Activated naive CD8-positive, alpha-beta T cell treated with anti-CD3 and anti-CD28 coated beads for 36 hours (primary cell): ENCODE results near the gene ZNF639. TPM values are rescaled to one million over a fixed set of nuclear protein-coding genes. Genes with fewer than 3 reads are reported as not detected.
"Not testable (repeated sequence)": the region's sequence is repeated elsewhere in the genome, so short reads cannot be mapped to it uniquely, and the experiment has no call there.

Experiments used
- DNase-seq: peaks from one replicate; pipeline ENCODE4 v3.0.0; 2021
- H3K27ac Mint-ChIP-seq: one replicate; pipeline ENCODE4 v1.8.0; 2022; ENCODE audit warnings: mild to moderate bottlenecking, moderate library complexity, mixed read lengths
- H3K27me3 Mint-ChIP-seq: one replicate; pipeline ENCODE4 v1.8.0; 2022; ENCODE audit warnings: mild to moderate bottlenecking, mixed read lengths
- H3K36me3 Mint-ChIP-seq: one replicate; pipeline ENCODE4 v1.8.0; 2021; ENCODE audit warnings: mild to moderate bottlenecking, mixed read lengths
- H3K4me1 Mint-ChIP-seq: one replicate; pipeline ENCODE4 v1.8.0; 2021; ENCODE audit warnings: mixed read lengths
- H3K4me3 Mint-ChIP-seq: one replicate; pipeline ENCODE4 v1.8.0; 2022; ENCODE audit warnings: mild to moderate bottlenecking, moderate library complexity, mixed read lengths
- H3K9me3 Mint-ChIP-seq: one replicate; pipeline ENCODE4 v1.8.0; 2022; ENCODE audit warnings: mixed read lengths
- total RNA-seq, 2 experiments: library from RNA; stranded (reverse); gene quantifications; one replicate each; pipeline ENCODE4 v1.2.3, GENCODE V29; 2021

The ZNF639 gene, protein sequence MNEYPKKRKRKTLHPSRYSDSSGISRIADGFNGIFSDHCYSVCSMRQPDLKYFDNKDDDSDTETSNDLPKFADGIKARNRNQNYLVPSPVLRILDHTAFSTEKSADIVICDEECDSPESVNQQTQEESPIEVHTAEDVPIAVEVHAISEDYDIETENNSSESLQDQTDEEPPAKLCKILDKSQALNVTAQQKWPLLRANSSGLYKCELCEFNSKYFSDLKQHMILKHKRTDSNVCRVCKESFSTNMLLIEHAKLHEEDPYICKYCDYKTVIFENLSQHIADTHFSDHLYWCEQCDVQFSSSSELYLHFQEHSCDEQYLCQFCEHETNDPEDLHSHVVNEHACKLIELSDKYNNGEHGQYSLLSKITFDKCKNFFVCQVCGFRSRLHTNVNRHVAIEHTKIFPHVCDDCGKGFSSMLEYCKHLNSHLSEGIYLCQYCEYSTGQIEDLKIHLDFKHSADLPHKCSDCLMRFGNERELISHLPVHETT
- total RNA-seq = 10 to 100 TPM; 59.5 to 62.1 TPM

GRCh38 chr3:179322286-179323196, at the start of gene ZNF639:
TSS of gene ZNF639 (plus strand) at chr3:179323031. CDS start at chr3:179328294, 5,263 bp downstream.
- Mint-ChIP-seq H3K9me3 (no peaks in the 10 kb centered on the region), H3K27me3 (no peaks in the 10 kb centered on the region), H3K4me1 (peaks cover 28% of the 10 kb centered on the region), H3K27ac (peak within 1 kb of the TSS; percentile 93), H3K4me3 (peak within 1 kb of the TSS; percentile 89), H3K36me3 (peaks cover 15% of the 10 kb centered on the region)
- peak; percentile 92 for DNase-seq

- not testable (repeated sequence) for H3K4me1 Mint-ChIP-seq, DNase-seq, H3K4me3 Mint-ChIP-seq, H3K36me3 Mint-ChIP-seq, H3K9me3 Mint-ChIP-seq, H3K27ac Mint-ChIP-seq, H3K27me3 Mint-ChIP-seq
Observed at GRCh38 chr3:179274434-179274833, 48.4 kb upstream of the ZNF639 start.

- peaks cover 5% of the 10 kb centered on the region for H3K4me1 Mint-ChIP-seq
- no peak overlapping the region for H3K4me3 Mint-ChIP-seq
- no peaks in the 10 kb centered on the region for H3K9me3 Mint-ChIP-seq
- peaks cover 11% of the 10 kb centered on the region for H3K27me3 Mint-ChIP-seq
- no peak overlapping the region for H3K27ac Mint-ChIP-seq
- H3K36me3 Mint-ChIP-seq = no peaks in the 10 kb centered on the region
- no peak for DNase-seq
Observed at GRCh38 chr3:179276001-179276400, 46.8 kb upstream of the ZNF639 start.

- peaks cover 5% of the 10 kb centered on the region for H3K4me1 Mint-ChIP-seq
- H3K4me3 Mint-ChIP-seq = no peak overlapping the region
- H3K9me3 Mint-ChIP-seq = no peaks in the 10 kb centered on the region
- H3K36me3 Mint-ChIP-seq = no peaks in the 10 kb centered on the region
- DNase-seq = no peak
- H3K27ac Mint-ChIP-seq = no peak overlapping the region
- peaks cover 11% of the 10 kb centered on the region for H3K27me3 Mint-ChIP-seq
Observed at GRCh38 chr3:179276743-179277142, 46.1 kb upstream of the ZNF639 start.

- Mint-ChIP-seq H3K27ac (no peak overlapping the region), H3K27me3 (peaks cover 15% of the 10 kb centered on the region), H3K4me3 (no peak overlapping the region), H3K4me1 (peaks cover 5% of the 10 kb centered on the region), H3K9me3 (no peaks in the 10 kb centered on the region), H3K36me3 (no peaks in the 10 kb centered on the region)
- no peak for DNase-seq
Observed at GRCh38 chr3:179278151-179278550, 44.7 kb upstream of the ZNF639 start.

GRCh38 chr3:179278932-179279693, 43.7 kb upstream of the ZNF639 start:
- no peaks in the 10 kb centered on the region for H3K9me3 Mint-ChIP-seq
- no peak overlapping the region for H3K27ac Mint-ChIP-seq
- H3K4me1 Mint-ChIP-seq = peaks cover 5% of the 10 kb centered on the region
- H3K27me3 Mint-ChIP-seq = peaks cover 18% of the 10 kb centered on the region
- no peak for DNase-seq
- H3K4me3 Mint-ChIP-seq = no peak overlapping the region
- no peaks in the 10 kb centered on the region for H3K36me3 Mint-ChIP-seq

DNA sequence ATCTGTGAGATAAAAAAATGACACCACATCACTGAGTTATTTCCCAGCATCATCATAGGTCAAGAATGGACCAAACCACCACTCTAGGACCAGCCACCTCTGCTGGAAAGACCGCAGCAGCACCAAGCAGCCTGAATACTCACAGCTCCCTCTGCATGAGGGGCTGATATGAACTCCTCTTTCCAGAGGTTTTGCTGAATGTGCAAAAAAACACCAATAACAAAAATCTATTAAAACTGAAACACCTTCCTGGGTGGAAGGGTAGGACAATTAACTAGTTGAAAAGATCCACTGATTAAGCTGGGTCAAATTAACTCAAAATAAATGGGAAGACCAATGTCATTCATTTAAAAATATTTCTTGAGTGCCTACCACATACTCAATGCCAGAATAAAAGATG, 43.0 kb upstream of the ZNF639 start:
- Mint-ChIP-seq H3K27me3 (peaks cover 18% of the 10 kb centered on the region), H3K4me1 (peaks cover 5% of the 10 kb centered on the region), H3K9me3 (no peaks in the 10 kb centered on the region), H3K27ac (no peak overlapping the region), H3K4me3 (no peak overlapping the region), H3K36me3 (no peaks in the 10 kb centered on the region)
- DNase-seq = no peak

DNA sequence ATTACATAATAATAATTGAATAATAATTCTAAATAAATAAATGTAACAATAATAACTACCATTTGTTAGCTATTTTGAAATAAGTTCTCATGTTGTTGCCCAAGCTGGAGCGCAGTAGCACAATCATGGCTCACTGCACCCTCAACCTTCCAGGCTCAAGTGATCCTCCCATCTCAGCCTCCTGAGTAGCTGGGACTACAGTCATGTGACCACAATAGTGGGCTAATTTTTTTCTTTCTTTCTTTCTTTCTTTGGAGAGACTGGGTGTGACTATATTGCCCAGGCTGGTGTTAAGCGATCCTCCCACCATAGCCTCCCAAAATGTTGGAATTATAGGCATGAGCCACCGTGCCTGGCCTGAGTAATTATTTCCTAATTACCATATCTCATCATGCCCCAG, 41.0 kb upstream of the ZNF639 start:
- H3K36me3 Mint-ChIP-seq = no peaks in the 10 kb centered on the region
- H3K4me3 Mint-ChIP-seq = no peak overlapping the region
- peaks cover 5% of the 10 kb centered on the region for H3K4me1 Mint-ChIP-seq
- DNase-seq = no peak
- peaks cover 16% of the 10 kb centered on the region for H3K27me3 Mint-ChIP-seq
- H3K27ac Mint-ChIP-seq = no peak overlapping the region
- H3K9me3 Mint-ChIP-seq = no peaks in the 10 kb centered on the region

GRCh38 chr3:179286331-179286730, 36.5 kb upstream of the ZNF639 start:
- Mint-ChIP-seq H3K4me1 (no peaks in the 10 kb centered on the region), H3K9me3 (no peaks in the 10 kb centered on the region), H3K27ac (no peak overlapping the region), H3K36me3 (no peaks in the 10 kb centered on the region), H3K4me3 (no peak overlapping the region), H3K27me3 (peaks cover 7% of the 10 kb centered on the region)
- no peak for DNase-seq

DNA sequence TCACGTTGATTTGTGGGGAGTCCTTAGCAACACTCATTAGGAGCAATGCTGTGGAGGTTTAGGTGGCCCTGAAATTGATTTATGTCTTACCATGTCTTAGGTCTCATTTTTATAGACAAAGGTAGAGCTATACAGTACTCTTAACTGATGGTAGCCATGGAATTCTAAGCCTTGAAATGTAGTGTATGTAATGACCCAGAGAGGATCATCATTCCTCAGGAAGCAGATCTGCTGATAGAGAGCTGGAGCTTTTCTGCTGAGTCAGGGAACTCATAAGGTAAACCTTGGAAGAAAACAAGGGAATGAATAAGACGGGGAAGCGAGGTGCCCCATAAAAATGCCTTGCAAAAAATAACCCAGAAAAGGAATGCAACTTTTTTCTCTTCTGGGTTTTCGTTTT, 34.0 kb upstream of the ZNF639 start:
- Mint-ChIP-seq H3K4me1 (no peaks in the 10 kb centered on the region), H3K4me3 (no peak overlapping the region), H3K9me3 (no peaks in the 10 kb centered on the region), H3K27ac (no peak overlapping the region), H3K36me3 (no peaks in the 10 kb centered on the region), H3K27me3 (peaks cover 6% of the 10 kb centered on the region)
- no peak for DNase-seq

GRCh38 chr3:179289295-179289694, 33.5 kb upstream of the ZNF639 start:
- H3K4me1 Mint-ChIP-seq = no peaks in the 10 kb centered on the region
- no peak overlapping the region for H3K4me3 Mint-ChIP-seq
- no peak overlapping the region for H3K27ac Mint-ChIP-seq
- no peak for DNase-seq
- H3K9me3 Mint-ChIP-seq = no peaks in the 10 kb centered on the region
- H3K36me3 Mint-ChIP-seq = no peaks in the 10 kb centered on the region
- peaks cover 3% of the 10 kb centered on the region for H3K27me3 Mint-ChIP-seq

DNA sequence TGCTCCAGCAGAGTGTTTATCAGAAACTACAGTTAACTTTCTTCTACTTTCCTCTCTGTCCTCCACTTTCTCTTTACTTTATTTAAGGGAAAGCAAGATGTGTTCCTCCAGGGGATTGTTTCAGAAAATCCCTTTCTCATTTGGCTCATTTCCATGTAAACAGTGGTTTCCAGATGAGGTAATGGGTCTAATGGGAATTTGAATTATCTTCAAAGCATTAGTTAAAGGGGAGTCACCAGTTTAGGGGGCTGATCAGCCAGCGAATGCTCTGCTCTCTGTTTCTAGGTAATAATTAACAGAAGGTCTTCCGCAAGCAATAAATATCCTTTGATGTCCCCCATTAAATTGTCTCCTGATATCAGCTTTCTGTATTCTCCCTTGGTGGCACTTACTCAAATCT, 30.4 kb upstream of the ZNF639 start:
- Mint-ChIP-seq H3K27ac (no peak overlapping the region), H3K9me3 (no peaks in the 10 kb centered on the region), H3K27me3 (peaks cover 6% of the 10 kb centered on the region), H3K36me3 (no peaks in the 10 kb centered on the region), H3K4me1 (no peaks in the 10 kb centered on the region), H3K4me3 (no peak overlapping the region)
- DNase-seq = no peak

DNA sequence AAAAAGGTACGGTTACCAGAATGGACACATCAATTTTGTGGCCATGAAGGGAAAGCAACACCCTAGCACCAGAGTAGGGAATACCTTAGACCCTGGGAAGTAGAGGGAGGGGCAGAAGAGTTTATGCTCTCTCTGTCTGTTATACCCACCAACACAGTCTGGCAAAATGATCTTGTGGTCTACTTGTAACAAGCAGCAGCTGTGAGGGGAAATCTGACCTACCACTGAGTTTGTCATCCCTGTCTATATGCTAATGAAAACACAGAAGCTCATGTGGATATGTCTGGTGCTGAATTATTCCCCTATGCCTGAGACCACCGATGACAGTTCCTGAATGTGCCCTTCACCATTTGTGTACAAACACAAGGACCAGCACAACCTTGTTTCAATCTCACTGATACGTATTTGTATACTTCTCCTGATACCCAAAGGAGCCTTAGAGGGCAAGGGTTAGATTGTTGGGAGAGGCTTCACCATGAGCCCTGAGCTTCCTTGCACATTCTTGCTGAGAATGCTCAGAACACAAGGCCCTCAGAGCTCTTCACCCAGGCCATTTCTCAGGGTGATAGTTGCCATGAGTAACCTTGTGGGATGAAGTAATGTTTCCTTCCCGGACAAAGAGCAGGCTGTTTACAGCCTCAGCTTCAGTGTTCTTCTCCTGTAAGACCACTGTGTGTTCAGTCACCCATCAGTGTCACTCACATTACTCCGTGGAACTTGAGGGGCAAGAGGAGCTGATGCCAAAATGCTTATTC, 24.7 kb upstream of the ZNF639 start:
- no peaks in the 10 kb centered on the region for H3K36me3 Mint-ChIP-seq
- no peaks in the 10 kb centered on the region for H3K4me1 Mint-ChIP-seq
- H3K4me3 Mint-ChIP-seq = no peak overlapping the region
- H3K9me3 Mint-ChIP-seq = peaks cover 1% of the 10 kb centered on the region
- no peak overlapping the region for H3K27ac Mint-ChIP-seq
- no peak for DNase-seq
- H3K27me3 Mint-ChIP-seq = peaks cover 4% of the 10 kb centered on the region

DNA sequence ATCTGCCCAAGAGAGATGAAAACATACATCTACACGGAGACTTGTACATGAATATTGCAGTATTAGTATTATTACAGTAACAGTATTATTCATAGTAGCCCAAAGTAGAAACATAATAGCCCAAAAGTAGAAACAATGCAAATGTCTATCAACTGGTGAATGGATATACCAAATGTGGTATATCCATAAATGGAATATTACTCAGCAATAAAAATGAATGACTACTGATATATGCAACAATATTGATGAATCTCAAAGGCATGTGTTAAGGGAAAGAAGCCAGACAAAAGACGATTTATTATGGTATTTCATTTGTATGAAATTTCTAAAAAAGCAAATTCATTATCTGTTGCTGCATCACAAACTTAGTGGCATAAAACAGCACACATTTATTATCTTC, 23.5 kb upstream of the ZNF639 start:
- no peak for DNase-seq
- Mint-ChIP-seq H3K36me3 (no peaks in the 10 kb centered on the region), H3K4me3 (no peak overlapping the region), H3K4me1 (no peaks in the 10 kb centered on the region), H3K9me3 (peaks cover 1% of the 10 kb centered on the region), H3K27ac (no peak overlapping the region), H3K27me3 (peaks cover 4% of the 10 kb centered on the region)
